GM10847 (cell line): Measurements from ENCODE around the gene PATE1.

Experiments
- POLR2A ChIP-seq: IDR thresholded peaks from 2 replicates; pipeline ENCODE4 v1.6.1; 2011; ENCODE audit not compliant: insufficient read length; ENCODE audit errors: extremely low read depth

PATE1 gene

DNA sequence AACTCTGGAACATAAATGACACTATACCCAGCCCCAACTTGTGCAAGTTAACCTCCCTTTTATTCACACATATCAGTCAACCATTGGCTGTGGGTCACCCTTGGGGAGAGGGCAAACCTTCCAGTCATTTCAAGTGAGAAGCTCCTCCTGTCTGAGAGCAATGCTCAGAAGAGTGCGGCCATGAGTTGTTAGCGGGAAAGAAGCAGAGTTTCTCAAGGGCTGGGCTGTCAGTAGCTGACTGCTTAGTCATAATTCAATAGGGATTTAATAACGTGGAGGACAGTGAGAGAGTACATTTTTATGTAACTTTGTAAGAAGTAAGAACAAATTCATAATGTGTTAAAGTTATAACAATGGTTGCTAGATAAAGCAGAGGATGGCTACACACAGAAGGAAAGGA is 27.4 kb downstream of the PATE1 start:
- TF ChIP-seq POLR2A, result no peak

DNA sequence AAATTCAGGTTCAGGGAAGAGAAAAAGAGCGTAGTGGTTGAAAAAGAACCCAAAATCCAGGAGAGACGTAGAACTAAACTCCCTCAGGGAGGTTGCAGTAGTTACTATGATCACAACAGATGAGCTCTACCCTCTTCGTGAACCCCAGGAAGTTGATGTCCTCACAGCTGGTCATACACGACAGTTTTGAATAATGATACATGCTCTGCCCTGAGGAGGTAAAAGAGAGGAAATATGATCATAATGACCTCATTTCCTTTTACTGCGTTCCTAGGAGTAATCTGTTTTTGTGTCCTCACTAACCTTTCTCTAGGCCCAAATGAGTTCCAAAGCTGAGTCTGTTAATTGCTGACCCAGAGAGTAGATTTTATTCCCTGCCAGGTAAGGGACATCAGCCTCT is 31.2 kb downstream of the PATE1 start:
- no peak for TF ChIP-seq POLR2A

- no peak for TF ChIP-seq POLR2A
These were observed 32.6 kb downstream of the PATE1 start, which contains the start of gene PATE2 for GRCh38 chr11:125778728-125779127. Gene PATE2 (minus strand): TSS chr11:125778828. CDS start chr11:125778773, 55 bp downstream.

- no peak for TF ChIP-seq POLR2A
These were observed 38.6 kb downstream of the PATE1 start for GRCh38 chr11:125784678-125785077.

DNA sequence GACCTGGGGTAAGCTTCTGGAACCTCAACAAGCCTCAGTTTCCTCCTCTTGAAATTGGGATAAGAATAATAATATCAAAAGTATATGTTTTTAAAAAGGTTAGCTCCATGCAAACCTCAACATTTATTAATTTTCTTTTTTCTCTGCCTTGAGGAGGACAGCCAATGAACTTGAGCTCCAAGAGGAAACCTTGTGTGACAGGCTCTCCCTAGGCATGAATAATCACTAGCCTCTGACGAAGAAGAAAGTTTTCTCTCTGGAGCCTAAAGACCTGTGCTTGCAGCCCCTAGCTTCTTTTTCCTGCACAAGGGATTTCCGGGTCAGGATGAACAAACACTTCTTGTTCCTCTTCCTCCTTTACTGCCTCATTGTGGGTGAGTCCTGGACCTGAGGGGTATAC is 41.7 kb downstream of the PATE1 start, which contains the start of gene PATE3:
PATE3 (plus strand) TSS at position 301 of the 400 bp plus-strand sequence; CDS start at position 326, 25 bp downstream.
- no peak for TF ChIP-seq POLR2A

GRCh38 chr11:125790825-125791224 is 44.7 kb downstream of the PATE1 start:
- no peak for TF ChIP-seq POLR2A

DNA sequence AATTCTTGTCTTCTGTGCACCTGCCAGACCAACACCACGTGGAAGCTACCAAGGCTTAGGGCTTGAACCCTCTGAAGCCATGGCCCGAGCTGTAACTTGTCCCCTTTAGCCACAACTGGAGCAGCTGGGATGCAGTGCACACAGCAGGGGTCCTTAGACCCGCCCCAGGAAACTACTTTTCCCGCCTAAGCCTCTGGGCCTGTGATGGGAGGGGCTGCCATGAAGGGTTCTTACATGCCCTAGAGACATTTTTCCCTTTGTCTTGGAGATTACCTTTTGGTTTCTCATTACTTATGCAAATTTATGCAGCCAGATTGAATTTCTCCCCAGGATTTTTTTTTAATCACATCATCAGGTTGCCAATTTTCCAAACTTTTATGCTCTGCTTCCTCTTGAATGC is 51.6 kb downstream of the PATE1 start:
- TF ChIP-seq POLR2A, result no peak
